Fibroblast of lung (primary cell): ENCODE results near the gene PKHD1.

ENCODE experiments used
- EZH2 ChIP-seq: IDR thresholded peaks from 2 replicates; pipeline ENCODE4 v1.5.1; 2012; ENCODE audit warnings: low read length, control low read depth, mild to moderate bottlenecking; ENCODE audit errors: missing control alignments
- TF ChIP-seq, protein P1 (sequence below), 2 donors: IDR thresholded peaks in 1 of 2; conservative IDR thresholded peaks in 1 of 2; 1 replicate in 1 of 2; 2 replicates in 1 of 2; pipeline ENCODE4 v1.5.1; 2011 to 2012; ENCODE audit warnings: low read length in 2 of 2, control low read depth in 1 of 2, inconsistent platforms in 1 of 2, low read depth in 1 of 2, mild to moderate bottlenecking in 1 of 2

DNA sequence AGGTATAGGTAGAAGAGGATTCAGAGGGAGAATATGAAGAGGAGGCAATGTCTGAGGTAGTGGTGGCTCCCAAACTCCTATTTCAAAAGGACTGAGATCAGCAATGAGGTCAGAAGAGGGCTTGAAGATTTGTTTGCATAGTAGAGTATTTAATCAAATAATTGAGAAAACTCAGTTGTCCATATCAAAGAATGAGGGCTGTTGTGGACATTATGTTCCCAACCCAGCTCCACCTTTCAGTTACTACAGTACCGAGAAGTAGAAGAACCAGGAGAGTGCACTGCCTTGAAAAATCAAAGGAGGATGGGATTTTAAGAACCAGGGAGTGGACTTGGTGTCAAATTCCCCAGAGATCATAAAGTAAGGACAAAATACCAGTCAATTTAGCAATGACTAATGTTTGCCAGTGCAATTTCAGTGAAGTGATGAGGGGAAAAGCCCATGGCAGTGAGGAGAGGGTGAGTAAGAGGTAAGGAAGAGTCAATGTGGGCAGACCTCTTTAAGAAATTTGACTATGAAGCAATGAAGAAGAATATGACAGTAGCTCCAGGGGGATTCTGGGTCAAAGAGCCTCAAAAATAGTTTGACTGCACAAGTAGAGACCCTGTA lies 382.4 kb downstream of the PKHD1 start:
- TF ChIP-seq, protein P1, sequence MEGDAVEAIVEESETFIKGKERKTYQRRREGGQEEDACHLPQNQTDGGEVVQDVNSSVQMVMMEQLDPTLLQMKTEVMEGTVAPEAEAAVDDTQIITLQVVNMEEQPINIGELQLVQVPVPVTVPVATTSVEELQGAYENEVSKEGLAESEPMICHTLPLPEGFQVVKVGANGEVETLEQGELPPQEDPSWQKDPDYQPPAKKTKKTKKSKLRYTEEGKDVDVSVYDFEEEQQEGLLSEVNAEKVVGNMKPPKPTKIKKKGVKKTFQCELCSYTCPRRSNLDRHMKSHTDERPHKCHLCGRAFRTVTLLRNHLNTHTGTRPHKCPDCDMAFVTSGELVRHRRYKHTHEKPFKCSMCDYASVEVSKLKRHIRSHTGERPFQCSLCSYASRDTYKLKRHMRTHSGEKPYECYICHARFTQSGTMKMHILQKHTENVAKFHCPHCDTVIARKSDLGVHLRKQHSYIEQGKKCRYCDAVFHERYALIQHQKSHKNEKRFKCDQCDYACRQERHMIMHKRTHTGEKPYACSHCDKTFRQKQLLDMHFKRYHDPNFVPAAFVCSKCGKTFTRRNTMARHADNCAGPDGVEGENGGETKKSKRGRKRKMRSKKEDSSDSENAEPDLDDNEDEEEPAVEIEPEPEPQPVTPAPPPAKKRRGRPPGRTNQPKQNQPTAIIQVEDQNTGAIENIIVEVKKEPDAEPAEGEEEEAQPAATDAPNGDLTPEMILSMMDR (conservative IDR thresholded peaks at IDR 0.05 in 1 of 2, IDR thresholded peaks at IDR 0.05 in 1 of 2; ENCODE audit: low read depth in 1 of 2, low read length in 2 of 2): no peak
- no peak for TF ChIP-seq EZH2
